Subcutaneous abdominal adipose tissue (tissue), 5 donors: ENCODE results near the gene TEX13D.

Experiments
- H3K27ac ChIP-seq: one replicate; pipeline ENCODE4 v1.7.0; 2013; ENCODE audit warnings: low read depth, mild to moderate bottlenecking, inconsistent platforms, low read length, moderate library complexity
- H3K27me3 ChIP-seq, 5 donors: one replicate each; pipeline ENCODE4 v1.7.0; 2013; ENCODE audit warnings: low read length in 5 of 5, inconsistent platforms in 1 of 5; ENCODE audit not compliant: control insufficient read depth in 5 of 5, insufficient read depth in 4 of 5
- H3K36me3 ChIP-seq, 5 donors: one replicate each; pipeline ENCODE4 v1.7.0; 2013; ENCODE audit warnings: low read length in 5 of 5; ENCODE audit not compliant: control insufficient read depth in 5 of 5, insufficient read depth in 5 of 5
- H3K4me1 ChIP-seq, 5 donors: one replicate each; pipeline ENCODE4 v1.7.0; 2013; ENCODE audit warnings: low read length in 5 of 5, mild to moderate bottlenecking in 3 of 5, moderate library complexity in 1 of 5; ENCODE audit not compliant: control insufficient read depth in 5 of 5, insufficient read depth in 5 of 5
- H3K4me3 ChIP-seq, 5 donors: one replicate each; pipeline ENCODE4 v1.7.0; 2013; ENCODE audit warnings: low read length in 5 of 5, low read depth in 1 of 5
- H3K9ac ChIP-seq, 5 donors: one replicate each; pipeline ENCODE4 v1.7.0; 2013; ENCODE audit warnings: low read length in 5 of 5, mild to moderate bottlenecking in 4 of 5, moderate library complexity in 3 of 5
- H3K9me3 ChIP-seq, 5 donors: one replicate each; pipeline ENCODE4 v1.7.0; 2013; ENCODE audit warnings: low read length in 5 of 5; ENCODE audit not compliant: control insufficient read depth in 5 of 5
- donor health status: healthy.
- donor health status: healthy.
- donor health status: healthy.
- donor health status: healthy.
- donor health status: healthy.

Gene TEX13D

DNA sequence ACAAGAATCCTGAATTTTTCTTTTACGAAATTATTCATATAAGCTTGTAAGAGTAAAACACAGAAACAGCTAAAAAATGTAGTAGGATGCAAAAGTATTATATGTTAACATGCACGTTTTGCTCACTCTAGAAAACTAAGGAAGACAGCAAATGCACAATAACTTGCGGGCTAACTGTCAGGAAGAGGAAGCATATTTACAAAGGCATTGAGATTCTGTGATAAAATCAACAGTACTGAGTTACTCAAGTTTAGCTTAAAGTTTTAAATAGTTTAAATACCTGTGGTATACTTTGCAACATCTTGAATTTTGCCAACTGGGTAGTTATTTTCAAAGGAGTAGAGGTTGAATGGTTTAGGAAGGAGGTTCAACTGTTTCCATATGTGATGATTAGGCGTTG lies 50.9 kb downstream of the TEX13D start:
- H3K27ac ChIP-seq = no peak overlapping the region
- H3K27me3 ChIP-seq = peaks cover 0 to 8% (median 3%) of the 10 kb centered on the region in 5 donors
- H3K9ac ChIP-seq = no peak overlapping the region
- H3K9me3 ChIP-seq = no peaks in the 10 kb centered on the region
- H3K36me3 ChIP-seq = peaks cover 0 to 2% (median 0%) of the 10 kb centered on the region in 5 donors
- H3K4me1 ChIP-seq = peaks cover 0 to 6% (median 0%) of the 10 kb centered on the region in 5 donors
- H3K4me3 ChIP-seq = no peak overlapping the region

DNA sequence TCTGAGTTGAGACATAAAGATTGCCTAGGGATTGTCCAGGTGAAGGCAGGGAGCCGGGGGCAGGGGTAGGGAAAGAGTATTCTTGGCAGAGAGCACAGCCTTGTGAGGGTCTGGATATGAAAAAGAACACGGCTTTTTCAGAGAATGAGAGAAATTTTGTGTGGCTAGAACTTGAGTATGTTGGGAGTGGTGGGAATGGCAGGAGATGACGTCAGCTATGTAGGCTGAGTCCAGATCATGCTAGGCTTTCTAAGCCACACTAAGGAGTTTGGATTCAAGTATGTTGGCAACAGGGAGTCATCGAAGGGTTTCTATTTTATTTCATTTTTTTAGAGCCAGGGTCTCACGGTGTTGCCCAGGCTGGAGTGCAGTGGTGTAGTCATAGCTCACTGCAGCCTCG lies 53.9 kb downstream of the TEX13D start:
- Histone ChIP-seq H3K27me3 (peaks cover 0 to 8% (median 0%) of the 10 kb centered on the region in 5 donors), H3K4me3 (no peak overlapping the region), H3K4me1 (no peaks in the 10 kb centered on the region), H3K9me3 (no peaks in the 10 kb centered on the region), H3K9ac (no peak overlapping the region), H3K36me3 (peaks cover 0 to 2% (median 0%) of the 10 kb centered on the region in 5 donors), H3K27ac (no peak overlapping the region)
